ENCODE measurements around the gene CCDC80.
A peak's percentile ranks its signal among the peaks of the same experiment; 100 is the strongest.
"Not testable (repeated sequence)": the region's sequence is repeated elsewhere in the genome, so short reads cannot be mapped to it uniquely, and the experiment has no call there.

The CCDC80 gene

DNA sequence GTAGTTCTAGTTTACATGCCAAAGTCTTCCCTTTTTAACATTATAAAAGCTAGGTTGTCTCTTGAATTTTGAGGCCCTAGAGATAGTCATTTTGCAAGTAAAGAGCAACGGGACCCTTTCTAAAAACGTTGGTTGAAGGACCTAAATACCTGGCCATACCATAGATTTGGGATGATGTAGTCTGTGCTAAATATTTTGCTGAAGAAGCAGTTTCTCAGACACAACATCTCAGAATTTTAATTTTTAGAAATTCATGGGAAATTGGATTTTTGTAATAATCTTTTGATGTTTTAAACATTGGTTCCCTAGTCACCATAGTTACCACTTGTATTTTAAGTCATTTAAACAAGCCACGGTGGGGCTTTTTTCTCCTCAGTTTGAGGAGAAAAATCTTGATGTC is 57.8 kb downstream of the CCDC80 start:
- DNase-seq: no peak

DNA sequence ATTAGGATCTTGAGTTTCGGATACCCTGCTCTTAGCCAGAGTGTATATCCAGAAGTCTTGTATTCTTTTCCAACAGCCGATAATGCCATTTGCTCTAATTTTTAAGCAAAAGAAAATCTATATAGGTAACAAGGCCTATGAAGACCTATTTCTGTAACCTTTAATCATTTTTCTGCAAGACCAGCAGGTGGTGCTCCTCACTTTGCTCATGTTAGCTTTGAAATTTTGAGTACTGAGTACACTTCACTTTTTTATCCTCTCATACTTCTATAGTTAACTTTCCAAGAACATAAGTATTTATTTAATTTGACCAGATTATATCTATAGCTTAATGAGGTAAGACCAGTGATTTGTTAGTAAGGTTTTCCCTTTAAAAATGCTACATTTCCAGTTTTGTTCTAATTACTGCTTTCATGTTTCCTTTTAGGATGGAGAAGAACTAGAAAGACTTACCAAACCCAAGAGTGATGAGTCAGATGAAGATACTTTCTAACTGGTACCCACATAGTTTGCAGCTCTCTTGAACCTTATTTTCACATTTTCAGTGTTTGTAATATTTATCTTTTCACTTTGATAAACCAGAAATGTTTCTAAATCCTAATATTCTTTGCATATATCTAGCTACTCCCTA is 58.6 kb downstream of the CCDC80 start:
- peak; percentile 74 to 88 for DNase-seq

DNA sequence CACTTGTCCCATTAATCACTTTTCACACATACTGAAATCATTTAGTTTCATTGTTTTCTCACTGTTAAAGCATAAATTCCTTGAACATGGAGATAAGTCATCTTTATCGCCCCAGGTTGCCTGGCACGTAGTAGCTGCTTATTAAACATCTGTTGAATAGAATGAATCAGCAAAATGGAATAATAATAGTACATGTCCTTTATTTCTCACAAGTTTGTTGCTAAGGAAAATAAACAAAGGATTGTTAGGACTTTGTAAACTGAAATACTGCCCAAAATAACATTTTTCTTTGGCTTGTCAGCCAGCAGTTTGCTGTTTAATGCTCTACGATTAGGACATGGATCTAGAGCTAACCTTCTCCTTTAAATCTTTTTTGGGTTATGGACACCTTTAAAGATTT is 61.2 kb downstream of the CCDC80 start:
- DNase-seq: no peak

DNA sequence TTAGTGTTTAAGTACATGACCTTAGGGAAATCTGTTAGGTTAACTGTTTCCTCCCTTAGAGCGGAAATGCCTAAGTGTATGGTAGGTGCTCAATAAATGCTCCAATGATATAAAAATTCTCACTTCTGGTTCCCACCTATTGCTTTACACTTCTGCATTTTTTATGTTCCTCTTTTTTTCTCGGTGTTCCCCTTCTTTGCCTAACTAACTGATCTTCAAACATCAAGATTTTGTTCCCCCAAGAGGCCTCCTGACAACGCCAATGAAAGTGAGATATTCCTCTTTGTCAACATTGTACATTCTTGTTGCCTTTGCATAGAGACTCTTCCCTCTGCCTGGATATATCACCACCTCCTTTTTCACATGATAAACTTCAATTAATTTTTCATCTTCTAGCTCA is 61.7 kb downstream of the CCDC80 start:
- peak; percentile 91 to 94 for DNase-seq

DNA sequence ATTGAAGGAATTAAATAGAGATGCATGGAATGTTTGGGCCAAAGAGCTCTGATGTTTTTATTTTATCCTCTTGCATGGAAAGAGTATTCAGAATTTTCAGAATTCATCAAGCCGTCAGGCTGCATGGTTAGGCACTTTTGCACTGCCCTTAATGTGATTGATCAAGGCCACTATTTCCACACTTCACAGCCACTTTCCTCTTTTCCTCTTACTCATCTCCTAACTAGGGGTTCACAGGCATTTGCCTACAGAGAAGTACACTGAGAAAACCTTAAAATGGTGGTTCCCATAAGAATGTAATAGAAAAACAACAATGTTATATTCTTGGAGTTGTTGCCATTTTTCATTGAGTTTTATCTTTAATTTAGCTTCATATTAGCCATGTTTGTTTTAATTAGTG is 68.2 kb downstream of the CCDC80 start:
- peak; percentile 23 to 39 for DNase-seq

DNA sequence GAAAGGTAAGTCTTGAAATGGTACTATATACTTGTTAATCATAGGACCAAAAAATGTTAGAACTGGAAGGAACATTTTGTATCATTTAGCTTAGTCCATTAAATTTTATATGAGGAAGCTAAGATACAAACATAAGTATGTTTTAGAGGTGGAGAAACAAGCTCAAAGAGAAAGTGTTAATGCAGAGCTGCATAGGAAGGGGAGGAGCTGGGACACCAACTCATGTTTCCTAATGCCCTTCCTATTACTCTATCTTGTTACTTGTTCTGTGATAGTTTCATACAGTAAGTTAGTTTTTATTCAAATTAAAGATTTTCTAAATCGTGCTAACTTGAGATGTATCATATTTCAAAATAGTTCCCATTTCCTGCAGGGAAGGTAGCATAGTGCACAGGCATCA is 71.7 kb downstream of the CCDC80 start:
- peak; percentile 47 to 65 for DNase-seq

DNA sequence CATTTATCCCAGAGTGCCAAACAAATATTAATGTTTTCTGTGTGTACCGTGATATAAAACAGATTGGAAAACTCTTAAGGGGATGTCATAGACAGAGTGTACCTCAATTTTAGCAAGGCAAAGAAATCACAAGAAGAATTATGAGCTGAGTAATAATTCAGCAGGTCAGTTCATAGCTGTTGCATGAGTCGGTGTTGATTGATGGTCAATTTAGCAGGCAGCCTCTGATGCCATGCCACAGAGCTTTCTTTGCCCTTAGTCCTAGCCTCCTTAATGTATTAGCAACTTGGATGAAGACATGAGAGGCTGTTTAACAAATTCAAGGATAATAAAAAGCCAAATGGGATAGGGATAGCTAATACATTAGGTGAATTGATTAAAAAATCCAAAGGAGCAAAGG is 72.3 kb downstream of the CCDC80 start:
- DNase-seq: no peak

DNA sequence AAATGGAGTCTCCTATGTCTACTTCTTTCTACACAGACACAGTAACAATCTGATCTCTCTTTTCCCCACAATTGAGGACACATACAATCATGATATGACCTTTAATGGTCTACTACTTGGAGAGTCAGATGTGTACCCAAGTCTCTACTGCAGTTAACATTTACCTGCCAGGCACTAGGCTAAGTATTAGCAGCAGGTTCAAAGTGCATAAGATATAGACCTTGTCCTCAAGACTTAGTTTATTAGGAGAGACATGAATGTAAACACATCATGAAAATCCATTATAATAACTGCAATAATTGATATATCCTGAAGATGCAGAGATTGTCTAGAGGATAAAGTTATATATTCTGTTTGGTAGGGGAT is 76.0 kb downstream of the CCDC80 start:
- DNase-seq: no peak

DNA sequence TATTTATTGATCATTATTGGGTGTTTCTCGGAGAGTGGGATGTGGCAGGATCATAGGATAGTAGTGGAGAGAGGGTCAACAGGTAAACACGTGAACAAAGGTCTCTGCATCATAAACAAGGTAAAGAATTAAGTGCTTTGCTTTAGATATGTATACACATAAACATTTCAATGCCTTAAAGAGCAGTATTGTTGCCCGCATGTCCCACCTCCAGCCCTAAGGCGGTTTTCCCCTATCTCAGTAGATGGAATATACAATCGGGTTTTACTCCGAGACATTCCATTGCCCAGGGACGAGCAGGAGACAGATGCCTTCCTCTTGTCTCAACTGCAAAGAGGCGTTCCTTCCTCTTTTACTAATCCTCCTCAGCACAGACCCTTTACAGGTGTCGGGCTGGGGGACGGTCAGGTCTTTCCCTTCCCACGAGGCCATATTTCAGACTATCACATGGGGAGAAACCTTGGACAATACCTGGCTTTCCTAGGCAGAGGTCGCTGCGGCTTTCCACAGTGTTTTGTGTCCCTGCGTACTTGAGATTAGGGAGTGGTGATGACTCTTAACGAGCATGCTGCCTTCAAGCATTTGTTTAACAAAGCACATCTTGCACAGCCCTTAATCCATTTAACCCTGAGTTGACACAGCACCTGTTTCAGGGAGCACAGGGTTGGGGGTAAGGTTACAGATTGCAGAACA is 76.5 kb downstream of the CCDC80 start:
- not testable (repeated sequence) for DNase-seq

DNA sequence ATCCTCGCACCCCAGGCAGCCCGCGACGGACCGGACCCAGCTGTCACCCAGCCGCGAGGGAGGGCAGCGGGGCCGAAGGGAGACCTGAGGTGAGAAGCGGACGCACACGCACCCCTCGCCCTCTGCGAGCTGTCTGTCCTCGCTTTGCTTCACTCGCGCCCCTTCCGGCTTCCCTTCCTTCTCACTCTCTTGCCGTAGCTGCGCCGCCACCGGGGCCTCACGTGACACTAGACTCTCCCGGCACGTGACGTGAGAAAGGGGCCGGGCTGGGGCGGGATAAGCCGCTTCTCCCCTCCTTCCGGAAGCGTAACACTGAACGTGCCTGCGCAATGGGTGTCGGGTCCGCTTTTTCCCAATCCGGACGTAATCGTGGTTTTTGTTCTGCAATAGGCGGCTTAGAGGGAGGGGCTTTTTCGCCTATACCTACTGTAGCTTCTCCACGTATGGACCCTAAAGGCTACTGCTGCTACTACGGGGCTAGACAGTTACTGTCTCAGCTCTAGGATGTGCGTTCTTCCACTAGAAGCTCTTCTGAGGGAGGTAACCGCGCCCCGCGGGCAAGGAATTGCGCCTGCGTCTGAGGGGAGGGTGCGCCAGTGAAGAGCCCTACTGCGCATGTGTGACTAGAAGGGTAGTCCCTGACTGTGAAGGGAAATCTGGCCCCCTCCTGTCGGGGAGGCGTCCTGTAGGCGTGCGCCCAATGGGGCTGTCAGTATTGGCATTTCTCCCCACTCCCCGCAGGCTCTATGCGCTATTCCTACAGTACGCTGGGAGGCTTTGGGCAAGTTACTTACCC is 79.0 kb downstream of the CCDC80 start, which contains the start of the genes ATG3 and SLC35A5:
Gene ATG3, minus strand, starts transcription at position 229 of the 796 bp plus-strand sequence. CDS start 434 bp downstream, outside the sequence.
Gene SLC35A5, plus strand, starts transcription at position 312 of the 796 bp plus-strand sequence. CDS start 1,359 bp downstream, outside the sequence.
- peak; percentile 100 for DNase-seq

DNA sequence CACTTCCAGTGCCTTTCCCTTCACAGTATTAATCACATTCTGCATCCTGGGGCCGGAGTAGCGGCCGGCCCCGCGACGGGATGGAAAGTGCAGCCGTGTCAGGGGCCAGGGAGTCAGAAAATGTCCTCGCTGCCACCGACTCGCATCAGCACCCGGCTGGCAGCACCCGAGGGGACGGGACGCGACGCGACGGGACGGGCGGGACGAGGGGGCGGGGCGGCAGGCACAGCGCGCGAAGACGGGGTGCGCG is 79.5 kb downstream of the CCDC80 start:
- peak in 1 of 2 experiments; percentile 80 for DNase-seq

DNA sequence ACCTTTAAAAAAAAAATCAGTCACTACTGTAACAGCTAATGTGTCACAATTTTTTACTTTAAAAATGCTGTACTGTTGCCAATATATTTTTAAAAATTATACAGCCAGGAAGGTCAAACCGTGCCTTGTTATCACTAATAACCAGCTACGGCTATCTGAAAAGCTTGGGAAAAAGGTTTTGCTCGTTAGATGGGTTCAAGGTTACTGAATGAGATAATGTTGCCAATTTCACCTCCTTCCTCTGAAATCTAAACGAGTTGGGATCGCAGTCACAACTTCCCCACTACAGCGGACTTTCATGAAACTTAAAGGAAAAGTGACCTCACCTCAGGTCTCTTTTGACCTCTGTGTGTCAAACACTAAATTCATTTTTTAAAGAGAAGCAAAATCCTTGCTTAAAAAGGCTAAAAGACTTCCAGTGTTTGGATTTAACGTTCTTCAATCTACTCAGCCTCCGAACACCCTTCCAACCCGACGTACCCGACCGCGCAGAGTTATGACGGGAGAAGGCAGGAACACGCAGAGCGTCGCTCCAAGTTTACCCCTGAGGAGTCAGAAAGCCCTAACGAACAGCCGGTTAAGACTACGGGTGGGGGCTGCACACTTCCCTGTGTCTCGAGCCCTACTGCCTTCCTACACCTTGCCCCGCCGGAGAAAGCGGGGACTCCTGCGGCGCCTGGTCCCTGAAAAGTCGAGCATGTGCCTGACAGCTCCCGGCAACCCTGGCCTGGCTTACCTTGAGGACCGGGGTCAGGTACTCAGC is 80.0 kb downstream of the CCDC80 start:
- peak; percentile 76 to 84 for DNase-seq

DNA sequence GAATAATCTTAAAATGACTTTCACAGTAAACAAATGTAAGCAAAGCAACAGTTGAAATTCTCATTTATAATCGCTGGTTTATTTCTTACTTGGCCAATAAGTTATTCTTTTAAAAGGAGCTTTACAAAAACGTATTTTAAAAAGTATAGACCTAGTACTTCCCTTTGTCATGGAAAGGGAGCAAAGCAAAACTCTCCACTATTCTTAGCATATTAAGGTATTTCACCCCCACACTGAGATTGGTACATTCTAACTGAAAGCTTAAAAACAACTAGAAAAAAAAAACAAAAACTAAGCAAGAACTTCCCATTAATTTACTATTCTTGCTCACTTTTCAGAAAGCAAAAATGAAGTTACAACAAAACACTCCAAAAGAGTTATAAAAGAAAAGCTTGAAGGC is 80.6 kb downstream of the CCDC80 start:
- no peak for DNase-seq

DNA sequence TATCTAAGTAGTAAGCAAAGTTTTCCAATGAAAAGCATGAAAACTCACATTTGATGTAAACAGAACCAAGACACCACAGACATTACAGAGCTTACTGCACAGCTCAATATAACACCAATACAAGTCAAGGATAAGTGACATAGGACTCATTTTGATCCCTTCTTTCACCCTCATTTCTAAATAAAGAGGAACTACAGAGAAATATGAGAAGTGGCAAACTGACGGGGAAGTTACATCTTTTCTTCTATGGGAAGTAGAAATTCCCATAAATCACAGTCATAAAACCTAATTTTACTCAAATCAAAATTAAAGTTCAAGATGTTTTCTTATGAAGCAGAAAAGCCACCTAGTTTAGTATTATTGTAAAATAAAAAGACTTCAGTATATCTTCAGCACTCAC is 83.0 kb downstream of the CCDC80 start:
- peak; percentile 64 for DNase-seq

DNA sequence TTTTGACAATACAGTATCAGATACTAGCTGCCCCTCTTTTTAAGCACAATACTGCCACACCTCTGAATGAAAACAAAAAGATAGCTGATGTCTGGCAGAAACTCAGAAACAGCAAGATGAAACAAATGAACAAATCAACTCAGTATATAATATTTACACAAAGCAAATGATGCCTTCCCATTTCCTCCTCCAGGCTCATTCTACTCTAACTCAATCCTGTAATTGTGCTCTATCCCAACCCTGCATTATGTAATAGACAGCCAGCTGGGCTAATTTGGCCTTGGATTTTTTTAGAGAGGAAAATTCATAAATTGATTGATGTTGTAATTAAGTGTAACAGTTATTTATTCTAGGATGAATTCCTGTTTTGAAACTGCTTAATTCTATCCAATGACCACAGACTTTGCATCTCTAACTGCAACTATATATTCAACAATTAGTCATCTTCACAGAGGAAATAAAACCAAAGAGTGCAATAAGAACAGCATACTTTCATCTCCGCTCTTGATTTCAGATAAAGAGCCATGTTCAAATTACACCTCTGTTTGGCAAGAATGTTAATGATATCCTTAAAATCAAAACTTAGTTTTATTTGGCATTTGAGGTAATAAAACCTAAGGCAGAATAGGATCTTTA is 85.3 kb downstream of the CCDC80 start:
- peak; percentile 48 to 54 for DNase-seq

DNA sequence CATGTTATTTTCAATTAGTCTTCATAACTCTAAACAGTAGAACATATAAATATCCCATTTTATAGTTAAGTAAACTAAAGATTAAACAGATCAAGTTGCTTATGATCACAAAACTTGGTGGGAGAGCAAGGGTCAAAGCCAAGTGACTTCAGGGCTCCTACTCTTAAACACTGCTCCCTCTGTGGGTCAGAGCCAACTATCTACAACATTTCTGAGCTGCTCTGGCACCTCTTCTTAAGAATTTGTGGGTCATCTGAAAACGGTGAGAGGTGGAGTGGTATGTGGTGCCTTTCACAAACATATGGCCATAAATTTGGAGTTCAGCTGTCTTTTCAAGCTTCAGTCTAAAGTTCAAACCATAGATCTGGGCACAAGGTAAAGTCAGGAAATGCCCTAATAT is 90.1 kb downstream of the CCDC80 start:
- DNase-seq: no peak
